Measurements from ENCODE around the gene HCN4.

- TF ChIP-seq CTCF (conservative IDR thresholded peaks at IDR 0.05; ENCODE audit: low read depth, low read length): no peak
- no peak for TF ChIP-seq EZH2 (IDR thresholded peaks at IDR 0.05; ENCODE audit: borderline replicate concordance, low read depth, low read length, poor library complexity, severe bottlenecking)
Observed at GRCh38 chr15:73335471-73335870, 33.3 kb downstream of the HCN4 start.

Measured in A673 (cell line).